K562 treated with DMSO at 1 percent for 4 hours (cell line): ENCODE data around the gene SPDYE17. TPM values are rescaled to one million over a fixed set of nuclear protein-coding genes. Genes with fewer than 3 reads are reported as not detected.

Source experiments
- total RNA-seq: library from RNA; unstranded; fragments of 300-600 nt; gene quantifications from 2 replicates; pipeline ENCODE4 v1.2.3, GENCODE V29; 2022; ENCODE audit not compliant: insufficient read depth

Gene SPDYE17
- total RNA-seq = not detected in 2 replicates

GRCh38 chr7:77032261-77032660, at the start of gene SPDYE17:
Gene SPDYE17, minus strand, starts transcription at chr7:77032361. Its CDS starts 1,791 bp downstream, at chr7:77030570.

GRCh38 chr7:77062557-77062956, 30.4 kb upstream of the SPDYE17 start, which contains the start of gene SPDYE18:
Gene SPDYE18, minus strand, starts transcription at chr7:77062558. Its CDS starts 2,046 bp downstream, at chr7:77060512.

Other genes with a start within 250 kb of the SPDYE17 start
- gene SPDYE18, start 30.2 kb upstream of the SPDYE17 start, total RNA-seq = not detected in 2 replicates
- 1.9 TPM in 1 of 2 replicates, not detected in the other for gene CCDC146, start 90.3 kb upstream of the SPDYE17 start, total RNA-seq
- gene FGL2, start 167.5 kb upstream of the SPDYE17 start, total RNA-seq = not detected in 2 replicates